Uterus (tissue), 2 donors: ENCODE measurements around the gene BMPR1A.

ENCODE experiments used
- CTCF ChIP-seq, 4 experiments: fragments of 200-600 bp in 2 of 4; fragments of 450-650 bp in 2 of 4; sonication (generic) in 2 of 4; IDR thresholded peaks; one replicate each; pipeline ENCODE4 v1.5.1; 2016 to 2019; ENCODE audit warnings: antibody characterized with exemption in 4 of 4, mild to moderate bottlenecking in 2 of 4, moderate library complexity in 1 of 4
- POLR2A ChIP-seq, 2 donors: fragments of 450-650 bp; IDR thresholded peaks; one replicate each; pipeline ENCODE4 v1.6.1; 2016; ENCODE audit warnings: antibody characterized with exemption in 2 of 2, mild to moderate bottlenecking in 1 of 2, moderate library complexity in 1 of 2

- TF ChIP-seq POLR2A (IDR thresholded peaks at IDR 0.05) (no peak), CTCF (IDR thresholded peaks at IDR 0.05) (no peak)
Measured at GRCh38 chr10:86775056-86775869, 18.8 kb downstream of the BMPR1A start.
